Inferior parietal cortex (tissue), 1 donor: Measurements from ENCODE around the gene FGF10.

Experiments used
- DNase-seq: peaks from one replicate; pipeline ENCODE4 v3.0.0-alpha.2; 2016; ENCODE audit errors: extremely low spot score

FGF10 gene

DNA sequence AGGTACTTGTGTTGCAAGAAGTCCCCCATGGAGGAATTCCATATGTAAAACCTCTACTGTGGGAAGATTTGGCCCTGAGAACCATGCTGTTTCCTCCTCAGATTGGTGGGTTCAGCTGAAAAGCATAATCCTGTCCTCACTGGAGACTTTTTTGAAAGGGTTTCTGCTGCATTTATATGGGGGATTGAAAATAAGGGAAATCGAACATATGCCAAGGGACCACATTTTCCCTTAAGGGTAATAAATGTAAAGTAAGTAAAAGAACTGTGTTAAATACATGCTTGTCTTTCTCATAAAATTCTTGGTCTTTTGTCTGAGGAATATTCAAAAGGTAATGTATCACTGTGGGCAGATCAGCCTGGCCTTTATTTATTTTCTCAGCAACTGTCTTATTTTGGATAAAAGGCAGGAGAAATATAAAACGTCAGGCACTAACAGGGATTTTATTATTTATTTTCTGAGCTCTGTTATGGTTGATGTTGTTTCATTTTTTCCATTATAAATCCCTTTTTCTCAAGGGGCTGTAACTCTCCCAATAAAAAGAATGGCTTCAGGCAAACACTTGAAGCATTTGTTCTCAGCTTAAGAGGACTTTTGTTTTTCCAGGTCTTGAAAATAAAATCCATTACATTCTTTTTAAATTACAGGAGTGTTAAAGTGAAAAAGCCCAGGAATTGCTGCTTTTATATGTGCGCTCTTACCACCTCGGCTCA, 131.4 kb downstream of the FGF10 start:
- DNase-seq, result no peak

DNA sequence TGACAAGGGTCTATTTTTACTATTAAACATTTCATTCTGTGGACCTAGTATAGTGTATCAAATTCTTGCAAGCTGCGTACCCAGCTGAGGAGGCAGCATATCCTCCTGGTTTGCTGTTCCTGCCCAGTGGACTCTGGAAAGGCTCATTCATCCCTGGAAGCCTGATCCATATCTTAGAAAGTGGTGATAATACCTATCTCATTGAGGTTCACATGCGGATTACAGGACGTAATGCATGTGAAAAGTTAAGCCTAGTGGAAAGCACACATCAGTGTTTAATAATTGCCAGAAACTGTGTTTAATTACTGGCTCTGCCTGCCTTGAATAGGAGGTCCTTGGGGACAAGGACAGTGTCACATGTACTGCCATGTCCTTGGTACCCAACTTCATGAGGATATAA, 132.0 kb downstream of the FGF10 start:
- DNase-seq, result no peak
